Measurements from ENCODE around the gene H2AZ2.

H2AZ2 gene

GRCh38 chr7:44797329-44798258, 50.3 kb downstream of the H2AZ2 start:
- H3K4me1 ChIP-seq (ENCODE audit: insufficient read depth, low read length, severe bottlenecking): peaks cover 25% of the 10 kb centered on the region
- H3K36me3 ChIP-seq (ENCODE audit: insufficient read depth, low read length): peaks cover 60% of the 10 kb centered on the region
- TF ChIP-seq CTCF (IDR thresholded peaks at IDR 0.05; ENCODE audit: low read length) (peak; percentile 77), EZH2 (IDR thresholded peaks at IDR 0.05; ENCODE audit: borderline replicate concordance, low read length) (no peak)
- no peak overlapping the region for H2AFZ ChIP-seq (ENCODE audit: low read length)
- H3F3A ChIP-seq (ENCODE audit: insufficient read depth, low read length): peaks cover 31% of the 10 kb centered on the region
- H3K9ac ChIP-seq (ENCODE audit: low read length): peak overlapping the region; percentile 90
- peak overlapping the region; percentile 80 for H3K4me3 ChIP-seq (ENCODE audit: low read depth, low read length, poor library complexity, severe bottlenecking)
- H3K27ac ChIP-seq (ENCODE audit: low read depth, low read length, poor library complexity, severe bottlenecking): peak overlapping the region; percentile 87
- peak overlapping the region; percentile 99 for H3K4me2 ChIP-seq (ENCODE audit: low read length)
- H3K9me2 ChIP-seq (ENCODE audit: low read depth, low read length): no peaks in the 10 kb centered on the region
- H4K20me1 ChIP-seq (ENCODE audit: insufficient read depth, low read length): 0 out of 2 replicates have a peak, but pooled peaks cover 6% of the 10 kb centered on the region
- H3K79me2 ChIP-seq (ENCODE audit: insufficient read depth, low read length): peaks cover 32% of the 10 kb centered on the region
- H3K9me3 ChIP-seq (ENCODE audit: low read length): no peaks in the 10 kb centered on the region
- H3K27me3 ChIP-seq (ENCODE audit: insufficient read depth, low read length): no peaks in the 10 kb centered on the region

- H3K27ac ChIP-seq (ENCODE audit: low read depth, low read length, poor library complexity, severe bottlenecking): peak within 1 kb of the TSS; percentile 87
- H3K9me3 ChIP-seq (ENCODE audit: low read length): no peaks in the 10 kb centered on the region
- peaks cover 52% of the 10 kb centered on the region for H3K36me3 ChIP-seq (ENCODE audit: insufficient read depth, low read length)
- H3K4me2 ChIP-seq (ENCODE audit: low read length): peak within 1 kb of the TSS; percentile 99
- peak within 1 kb of the TSS; percentile 90 for H3K9ac ChIP-seq (ENCODE audit: low read length)
- H2AFZ ChIP-seq (ENCODE audit: low read length): no peak within 1 kb of the TSS
- no peaks in the 10 kb centered on the region for H3K27me3 ChIP-seq (ENCODE audit: insufficient read depth, low read length)
- peaks cover 32% of the 10 kb centered on the region for H3K79me2 ChIP-seq (ENCODE audit: insufficient read depth, low read length)
- peaks cover 25% of the 10 kb centered on the region for H3F3A ChIP-seq (ENCODE audit: insufficient read depth, low read length)
- H3K4me3 ChIP-seq (ENCODE audit: low read depth, low read length, poor library complexity, severe bottlenecking): peak within 1 kb of the TSS; percentile 80
- H3K9me2 ChIP-seq (ENCODE audit: low read depth, low read length): no peaks in the 10 kb centered on the region
- peaks cover 25% of the 10 kb centered on the region for H3K4me1 ChIP-seq (ENCODE audit: insufficient read depth, low read length, severe bottlenecking)
- no peak for TF ChIP-seq CTCF (IDR thresholded peaks at IDR 0.05; ENCODE audit: low read length)
- no peak for TF ChIP-seq EZH2 (IDR thresholded peaks at IDR 0.05; ENCODE audit: borderline replicate concordance, low read length)
- 0 out of 2 replicates have a peak, but pooled peaks cover 6% of the 10 kb centered on the region for H4K20me1 ChIP-seq (ENCODE audit: insufficient read depth, low read length)
Observed at GRCh38 chr7:44796504-44797328, 51.2 kb downstream of the H2AZ2 start, which contains the start of gene PPIA. Gene PPIA, plus strand, starts transcription at chr7:44796681. Its CDS starts 44 bp downstream, at chr7:44796725.

- Histone ChIP-seq H3K9ac (ENCODE audit: low read length) (peak overlapping the region; percentile 84), H3K27me3 (ENCODE audit: insufficient read depth, low read length) (no peaks in the 10 kb centered on the region), H3K9me3 (ENCODE audit: low read length) (no peaks in the 10 kb centered on the region), H3K27ac (ENCODE audit: low read depth, low read length, poor library complexity, severe bottlenecking) (peak overlapping the region; percentile 82), H3K36me3 (ENCODE audit: insufficient read depth, low read length) (peaks cover 45% of the 10 kb centered on the region), H3F3A (ENCODE audit: insufficient read depth, low read length) (peaks cover 25% of the 10 kb centered on the region), H4K20me1 (ENCODE audit: insufficient read depth, low read length) (0 out of 2 replicates have a peak, but pooled peaks cover 6% of the 10 kb centered on the region), H2AFZ (ENCODE audit: low read length) (no peak overlapping the region), H3K4me3 (ENCODE audit: low read depth, low read length, poor library complexity, severe bottlenecking) (peak overlapping the region; percentile 80), H3K9me2 (ENCODE audit: low read depth, low read length) (no peaks in the 10 kb centered on the region), H3K4me2 (ENCODE audit: low read length) (peak overlapping the region; percentile 67), H3K79me2 (ENCODE audit: insufficient read depth, low read length) (peaks cover 32% of the 10 kb centered on the region), H3K4me1 (ENCODE audit: insufficient read depth, low read length, severe bottlenecking) (peaks cover 25% of the 10 kb centered on the region)
- no peak for TF ChIP-seq CTCF (IDR thresholded peaks at IDR 0.05; ENCODE audit: low read length)
- TF ChIP-seq EZH2 (IDR thresholded peaks at IDR 0.05; ENCODE audit: borderline replicate concordance, low read length): no peak
Observed at GRCh38 chr7:44796034-44796503, 51.8 kb downstream of the H2AZ2 start.
